ENCODE results near the gene CLBA1. TPM values are rescaled to one million over a fixed set of nuclear protein-coding genes. Genes with fewer than 3 reads are reported as not detected.

Gene CLBA1
- total RNA-seq, 1 experiment from 2014 or later: 3.0 TPM

- DNase-seq: no peak
- peaks cover 57% of the 10 kb centered on the region for H3K4me1 ChIP-seq
- H3K36me3 ChIP-seq: no peaks in the 10 kb centered on the region
- H3K9me3 ChIP-seq (replicated peaks): no peaks in the 10 kb centered on the region
- H3K27me3 ChIP-seq: peaks cover under 1% of the 10 kb centered on the region; the same call in 1 of the 2 replicates
- no peak overlapping the region for H3K27ac ChIP-seq
- H3K4me3 ChIP-seq: no peak overlapping the region
Measured at GRCh38 chr14:104971447-104972240, 13.9 kb upstream of the CLBA1 start.

GRCh38 chr14:104972301-104973134 lies 13.1 kb upstream of the CLBA1 start:
- Histone ChIP-seq H3K4me3 (no peak overlapping the region), H3K27me3 (peaks cover 10% of the 10 kb centered on the region), H3K4me1 (peaks cover 57% of the 10 kb centered on the region)

GRCh38 chr14:104973135-104973384 lies 12.5 kb upstream of the CLBA1 start:
- Histone ChIP-seq H3K36me3 (no peaks in the 10 kb centered on the region), H3K27me3 (peaks cover 12% of the 10 kb centered on the region), H3K4me3 (no peak overlapping the region), H3K9me3 (replicated peaks) (no peaks in the 10 kb centered on the region), H3K27ac (peak overlapping the region; percentile 37), H3K4me1 (peaks cover 57% of the 10 kb centered on the region)
- peak; percentile 77 to 85 for DNase-seq

More at GRCh38 chr14:104972301-104973134, 13.1 kb upstream of the CLBA1 start:
- DNase-seq: no peak
- Histone ChIP-seq H3K36me3 (no peaks in the 10 kb centered on the region), H3K9me3 (replicated peaks) (no peaks in the 10 kb centered on the region), H3K27ac (peak overlapping the region; percentile 37)

- Histone ChIP-seq H3K4me1 (peaks cover 53% of the 10 kb centered on the region), H3K27me3 (peaks cover 12% of the 10 kb centered on the region), H3K9me3 (replicated peaks) (no peaks in the 10 kb centered on the region), H3K4me3 (no peak overlapping the region), H3K27ac (peak overlapping the region; percentile 37), H3K36me3 (no peaks in the 10 kb centered on the region)
- DNase-seq: peak in 1 of 2 experiments; percentile 57
Measured at GRCh38 chr14:104973385-104974145, 12.0 kb upstream of the CLBA1 start.

- H3K4me1 ChIP-seq: peaks cover 47% of the 10 kb centered on the region
- no peaks in the 10 kb centered on the region for H3K9me3 ChIP-seq (replicated peaks)
- no peak overlapping the region for H3K27ac ChIP-seq
- no peak overlapping the region for H3K4me3 ChIP-seq
- no peaks in the 10 kb centered on the region for H3K36me3 ChIP-seq
- H3K27me3 ChIP-seq: peaks cover 12% of the 10 kb centered on the region
- DNase-seq: no peak
Measured at GRCh38 chr14:104974146-104974541, 11.4 kb upstream of the CLBA1 start.

- no peaks in the 10 kb centered on the region for H3K36me3 ChIP-seq
- no peak overlapping the region for H3K27ac ChIP-seq
- H3K4me1 ChIP-seq: peaks cover 42% of the 10 kb centered on the region
- H3K4me3 ChIP-seq: no peak overlapping the region
- H3K9me3 ChIP-seq (replicated peaks): no peaks in the 10 kb centered on the region
- H3K27me3 ChIP-seq: peaks cover 15% of the 10 kb centered on the region
- DNase-seq: peak in 1 of 2 experiments; percentile 1
Measured at GRCh38 chr14:104974665-104975390, 10.8 kb upstream of the CLBA1 start.

- Histone ChIP-seq H3K36me3 (no peaks in the 10 kb centered on the region), H3K4me1 (peaks cover 34% of the 10 kb centered on the region), H3K27ac (no peak overlapping the region), H3K9me3 (replicated peaks) (no peaks in the 10 kb centered on the region), H3K27me3 (peaks cover 15% of the 10 kb centered on the region), H3K4me3 (no peak overlapping the region)
- peak; percentile 35 to 52 for DNase-seq
Measured at GRCh38 chr14:104975481-104976197, 9.9 kb upstream of the CLBA1 start.

- H3K4me1 ChIP-seq: peaks cover 34% of the 10 kb centered on the region
- peak; percentile 82 to 90 for DNase-seq
- no peaks in the 10 kb centered on the region for H3K9me3 ChIP-seq (replicated peaks)
- H3K36me3 ChIP-seq: no peaks in the 10 kb centered on the region
- peaks cover 15% of the 10 kb centered on the region for H3K27me3 ChIP-seq
- no peak overlapping the region for H3K4me3 ChIP-seq
- H3K27ac ChIP-seq: no peak overlapping the region
Measured at GRCh38 chr14:104976198-104977007, 9.2 kb upstream of the CLBA1 start.

- no peak overlapping the region; the same call in 1 of the 2 replicates for H3K4me3 ChIP-seq
- peaks cover 15% of the 10 kb centered on the region for H3K27me3 ChIP-seq
- no peaks in the 10 kb centered on the region for H3K9me3 ChIP-seq (replicated peaks)
- H3K27ac ChIP-seq: no peak overlapping the region
- H3K4me1 ChIP-seq: peaks cover 41% of the 10 kb centered on the region
- no peak for DNase-seq
- no peaks in the 10 kb centered on the region for H3K36me3 ChIP-seq
Measured at GRCh38 chr14:104977008-104977680, 8.4 kb upstream of the CLBA1 start.

- Histone ChIP-seq H3K27me3 (peaks cover 15% of the 10 kb centered on the region), H3K36me3 (no peaks in the 10 kb centered on the region), H3K4me3 (peak within 1 kb of the TSS; percentile 47), H3K9me3 (replicated peaks) (no peaks in the 10 kb centered on the region), H3K4me1 (peaks cover 39% of the 10 kb centered on the region), H3K27ac (no peak within 1 kb of the TSS)
- DNase-seq: peak; percentile 72 to 77
Measured at GRCh38 chr14:104977681-104978653, 7.6 kb upstream of the CLBA1 start, which contains the start of gene AHNAK2. Gene AHNAK2 (minus strand): TSS chr14:104978374. CDS start chr14:104978237, 137 bp downstream.

GRCh38 chr14:104978746-104979691 lies 6.6 kb upstream of the CLBA1 start:
- peaks cover 29% of the 10 kb centered on the region for H3K4me1 ChIP-seq
- no peak for DNase-seq
- H3K4me3 ChIP-seq: no peak overlapping the region
- no peak overlapping the region for H3K27ac ChIP-seq
- H3K27me3 ChIP-seq: peaks cover 15% of the 10 kb centered on the region
- H3K36me3 ChIP-seq: no peaks in the 10 kb centered on the region
- no peaks in the 10 kb centered on the region for H3K9me3 ChIP-seq (replicated peaks)

Data from SJCRH30 (cell line).